Cortex of kidney (tissue), 1 donor: ENCODE measurements around the gene POLR1A.

Source experiments
- DNase-seq: peaks from one replicate; lab custom pipeline; 2025; lab: John Stamatoyannopoulos, UW

The POLR1A gene

DNA sequence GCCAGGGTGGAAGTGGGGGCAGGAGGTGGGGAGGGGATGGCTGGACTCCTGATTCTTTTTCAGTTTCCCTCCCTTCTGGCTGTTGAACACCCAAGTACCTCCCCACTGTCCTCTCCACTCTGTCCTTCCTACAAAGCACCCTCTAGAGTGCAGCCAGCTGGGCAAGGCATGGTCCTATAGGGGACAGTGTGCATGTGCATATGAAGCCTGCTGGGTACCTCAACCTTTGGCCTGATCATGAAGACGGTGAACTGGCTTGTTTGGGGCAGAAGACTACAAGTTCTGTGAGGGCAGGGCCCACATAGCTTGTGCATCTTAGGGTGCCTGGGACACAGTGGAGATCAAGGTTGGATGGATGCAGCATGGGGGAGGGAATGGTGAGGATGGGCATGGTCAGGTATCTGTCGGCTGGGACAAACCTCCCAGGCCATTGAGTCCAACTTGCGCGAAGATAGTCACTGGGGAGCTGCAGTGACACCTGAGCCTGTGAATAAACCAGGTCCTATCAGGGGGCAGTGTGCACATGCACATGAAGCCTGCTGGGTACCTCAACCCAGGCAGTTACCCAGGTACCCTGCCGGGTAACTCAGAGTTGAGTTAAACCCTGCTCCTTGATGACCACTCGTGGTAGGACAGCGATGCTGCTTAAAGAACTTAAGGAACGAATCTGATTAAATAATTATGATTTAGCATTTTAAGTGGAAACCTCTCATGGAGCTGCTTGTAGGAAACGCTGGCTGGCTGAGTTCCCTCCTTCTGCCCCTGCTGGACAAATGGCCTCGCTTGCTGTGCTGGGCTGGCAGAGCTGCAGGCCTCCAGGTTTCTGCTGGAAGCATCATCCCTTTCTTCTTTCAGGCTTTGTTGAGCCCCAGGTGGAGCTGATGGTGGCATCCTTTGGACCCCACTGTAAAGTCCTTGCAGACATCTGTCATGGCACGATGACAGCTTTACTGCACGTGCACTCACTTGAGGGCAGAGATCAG, 84.0 kb downstream of the POLR1A start:
- DNase-seq, result no peak

GRCh38 chr2:86020984-86021383, 84.7 kb downstream of the POLR1A start:
- DNase-seq, result no peak

GRCh38 chr2:86019121-86019520, 86.6 kb downstream of the POLR1A start:
- no peak for DNase-seq

GRCh38 chr2:86017901-86018896, 87.5 kb downstream of the POLR1A start:
- no peak for DNase-seq

GRCh38 chr2:86016581-86016980, 89.1 kb downstream of the POLR1A start:
- no peak for DNase-seq

- DNase-seq, result no peak
Measured at GRCh38 chr2:86015699-86016098, 90.0 kb downstream of the POLR1A start.

GRCh38 chr2:86015006-86015405, 90.7 kb downstream of the POLR1A start:
- no peak for DNase-seq

DNA sequence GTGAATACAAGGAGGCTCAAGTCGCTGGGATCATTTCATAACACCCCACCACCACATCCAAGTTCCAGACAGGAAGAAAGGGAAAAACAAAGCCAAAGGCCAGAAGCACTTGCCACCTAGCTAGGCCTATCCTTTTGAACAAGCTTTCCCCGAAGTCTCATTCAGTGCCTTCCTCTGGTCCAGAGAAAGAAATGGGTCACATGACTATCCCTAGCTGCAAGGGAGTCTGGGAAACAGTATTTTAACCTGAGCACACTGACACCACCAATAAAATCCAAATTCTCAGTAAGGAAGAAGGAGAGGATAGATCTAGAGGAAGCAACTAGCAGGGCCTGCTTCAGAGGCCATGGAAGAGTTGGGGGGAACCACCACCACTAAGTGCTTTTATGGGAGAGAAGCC, 91.2 kb downstream of the POLR1A start:
- no peak for DNase-seq

DNA sequence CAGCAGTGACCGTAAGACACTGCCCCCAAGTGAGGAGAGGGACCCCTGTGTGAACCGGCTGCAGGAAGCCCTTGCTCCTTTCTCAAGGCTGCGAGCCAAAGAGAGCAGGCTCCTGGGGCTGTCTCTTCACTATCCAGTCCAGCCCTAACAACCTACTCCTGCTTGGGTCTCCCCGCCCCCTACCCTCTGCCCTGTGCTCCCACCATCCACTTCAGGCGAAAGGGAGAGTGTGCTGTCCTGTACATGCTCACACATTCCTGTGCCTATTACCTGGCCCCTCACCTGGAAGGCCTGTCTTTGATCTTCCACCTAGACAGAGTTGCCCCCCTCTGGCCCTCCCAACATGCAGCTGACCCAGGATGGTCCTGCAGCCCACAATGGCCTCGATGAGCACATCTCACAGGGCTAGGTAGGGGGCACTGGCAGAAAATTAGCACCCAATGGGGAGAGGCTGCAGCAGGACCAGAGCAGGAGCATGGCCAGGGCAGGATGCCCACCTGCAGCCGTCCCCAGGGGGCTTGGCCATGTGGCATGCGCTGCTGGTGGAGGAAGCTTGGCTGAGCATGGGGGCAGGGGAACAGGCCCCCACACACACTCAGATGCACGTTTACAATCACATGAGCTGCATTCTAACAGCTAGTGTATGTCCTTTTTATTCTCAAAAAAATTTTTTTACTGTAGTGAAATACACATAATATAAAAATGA, 93.5 kb downstream of the POLR1A start:
- DNase-seq, result no peak

DNA sequence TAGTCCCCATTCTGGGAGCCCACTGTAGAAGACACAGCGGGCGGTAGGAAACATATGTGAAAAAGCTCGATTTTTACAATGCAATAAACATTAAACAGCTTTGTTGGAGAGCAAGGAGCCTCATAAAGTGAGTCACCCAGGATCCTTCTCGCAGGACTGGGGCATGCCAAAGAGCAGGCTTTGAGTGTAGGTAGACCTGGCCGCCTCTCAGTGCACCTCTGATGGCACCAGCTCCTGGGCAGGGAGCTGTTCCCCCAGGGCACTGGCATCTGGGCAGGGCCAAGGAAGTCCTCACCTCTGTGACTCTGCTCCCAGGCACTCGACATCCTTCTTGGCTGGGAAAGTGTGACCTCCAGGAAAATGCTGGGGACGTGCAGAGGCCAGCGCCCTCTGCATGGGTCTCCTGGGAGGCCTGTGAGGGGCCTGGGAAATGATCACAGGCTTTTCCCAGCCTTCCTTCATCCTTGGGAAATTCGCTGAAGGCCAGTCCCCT, 94.2 kb downstream of the POLR1A start:
- no peak for DNase-seq

- DNase-seq, result no peak
Measured at GRCh38 chr2:86010083-86010482, 95.6 kb downstream of the POLR1A start.

- no peak for DNase-seq
Measured at GRCh38 chr2:86006524-86006923, 99.2 kb downstream of the POLR1A start.

GRCh38 chr2:86003967-86004366, 101.7 kb downstream of the POLR1A start:
- DNase-seq, result no peak

DNA sequence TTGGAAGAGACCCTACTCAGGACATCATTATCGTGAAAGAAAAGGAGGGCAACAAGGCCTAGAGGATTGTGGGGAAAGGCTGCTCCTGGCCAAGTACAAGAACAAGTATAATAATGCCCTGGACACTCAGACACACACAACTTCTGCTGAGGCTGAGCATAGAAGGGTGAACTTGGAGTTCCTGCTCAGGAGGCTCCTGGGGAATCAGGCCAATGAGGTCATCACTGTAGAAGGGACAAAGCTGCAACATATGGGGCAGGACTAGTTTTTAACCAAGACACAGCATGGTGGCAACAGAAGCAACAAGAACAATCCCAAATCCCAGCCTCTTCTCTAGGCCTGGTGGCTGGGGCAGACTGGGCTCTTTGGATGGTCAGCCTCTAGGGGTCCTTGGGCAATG, 102.6 kb downstream of the POLR1A start:
- DNase-seq, result no peak

- no peak for DNase-seq
Measured at GRCh38 chr2:86002375-86002774, 103.3 kb downstream of the POLR1A start.

GRCh38 chr2:86001326-86001725, 104.4 kb downstream of the POLR1A start:
- no peak for DNase-seq

DNA sequence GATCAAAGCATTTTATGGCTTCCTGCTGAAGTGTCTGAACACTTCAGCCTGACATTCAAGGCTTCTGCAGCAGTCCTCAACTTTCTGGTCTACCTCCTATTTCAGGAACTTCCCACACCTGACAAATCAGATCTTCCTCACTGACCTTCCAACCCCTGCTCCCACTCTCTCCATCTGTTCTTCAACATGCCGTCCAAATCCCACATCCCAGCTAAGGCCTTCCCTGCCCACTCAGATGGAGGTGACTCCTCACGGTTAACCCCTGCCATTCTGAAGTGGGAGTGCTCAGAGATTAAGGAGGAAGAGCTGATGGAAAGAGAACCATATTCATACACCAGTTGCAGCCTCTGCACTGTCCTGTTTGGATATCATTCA, 104.8 kb downstream of the POLR1A start:
- DNase-seq, result no peak

- no peak for DNase-seq
Measured at GRCh38 chr2:86000131-86000937, 105.4 kb downstream of the POLR1A start.

DNA sequence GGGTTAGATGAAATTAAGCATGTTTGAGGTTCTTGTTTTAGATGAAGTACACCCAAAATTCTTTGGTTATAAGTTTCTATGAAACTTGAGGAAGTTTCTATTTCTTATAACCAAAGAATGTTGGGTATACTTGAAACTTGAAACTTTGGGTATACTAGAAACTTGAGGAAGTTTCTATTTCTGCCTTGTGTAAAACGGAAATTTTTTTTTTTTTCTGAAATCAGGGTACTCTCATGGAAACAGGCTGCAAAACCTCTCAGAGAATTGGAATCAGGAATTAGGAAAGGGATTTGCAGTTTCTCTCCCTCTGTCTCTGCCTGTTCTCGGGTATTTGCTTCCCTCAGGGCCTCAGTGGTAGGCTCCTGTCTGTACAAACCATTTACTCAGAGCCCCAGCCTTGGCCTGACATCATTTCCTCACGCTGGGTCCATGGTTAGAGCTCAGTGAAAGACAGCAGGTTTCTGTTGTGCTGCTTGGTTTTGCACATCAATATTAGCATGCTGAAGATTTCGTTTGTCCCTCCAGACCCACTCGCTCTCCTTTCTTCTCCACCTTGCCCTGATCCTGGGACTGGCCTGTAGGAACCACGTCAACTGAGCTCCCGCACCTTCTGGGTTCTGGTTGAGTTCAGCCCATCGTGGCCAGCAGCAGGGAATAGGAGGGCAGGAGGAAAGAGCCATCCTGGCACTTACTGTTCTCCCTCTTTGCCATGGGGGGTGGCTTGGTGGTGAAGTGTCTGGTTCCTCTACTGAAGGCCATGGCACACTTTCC, 106.4 kb downstream of the POLR1A start:
- no peak for DNase-seq
